Cardiac muscle cell (in vitro differentiated cells and primary cell): ENCODE measurements around the gene CD96. TPM values are rescaled to one million over a fixed set of nuclear protein-coding genes. Genes with fewer than 3 reads are reported as not detected.

Experiments used
- DNase-seq, 2 donors: peaks; one replicate each; pipeline versions ENCODE4 v3.0.0 to v3.0.0-alpha.2; 2010 to 2017; ENCODE audit warnings: low read depth in 1 of 2, low spot score in 1 of 2
- H3K27ac ChIP-seq: fragments of 200-600 bp; sonication (generic); 2 replicates; pipeline ENCODE4 v1.5.1; 2016
- H3K27me3 ChIP-seq: fragments of 200-600 bp; sonication (generic); 2 replicates; pipeline ENCODE4 v1.6.0; 2016; ENCODE audit warnings: control low read depth
- H3K36me3 ChIP-seq: fragments of 200-600 bp; sonication (generic); 2 replicates; pipeline ENCODE4 v1.5.1; 2016; ENCODE audit warnings: control low read depth
- H3K4me1 ChIP-seq: fragments of 200-600 bp; sonication (generic); 2 replicates; pipeline ENCODE4 v1.8.1; 2017; ENCODE audit warnings: low read depth, mild to moderate bottlenecking, mixed run types
- H3K4me3 ChIP-seq: fragments of 200-600 bp; sonication (generic); 2 replicates; pipeline ENCODE4 v1.5.1; 2016; ENCODE audit warnings: mild to moderate bottlenecking
- H3K9me3 ChIP-seq: fragments of 200-600 bp; sonication (generic); 2 replicates; pipeline ENCODE4 v1.5.1; 2017; ENCODE audit warnings: low read depth, mild to moderate bottlenecking, control low read depth
- CTCF ChIP-seq: IDR thresholded peaks from 2 replicates; pipeline ENCODE4 v1.5.1; 2012; ENCODE audit warnings: low read depth, mild to moderate bottlenecking, low read length
- polyA plus RNA-seq: library from polyadenylated mRNA; unstranded; fragments of >200 nt; fragmentation: Nextera tagmentation; extraction: Ambion mirVana; gene quantifications from 2 replicates; pipeline ENCODE4 v1.2.1, GENCODE V29; 2016
- total RNA-seq: library from RNA; depleted of rRNA; stranded (reverse); fragments of >200 nt; gene quantifications from 2 replicates; pipeline ENCODE4 v1.2.3, GENCODE V29; 2016

CD96 gene
- total and polyA plus RNA-seq, 2 experiments from 2014 or later = not detected

DNA sequence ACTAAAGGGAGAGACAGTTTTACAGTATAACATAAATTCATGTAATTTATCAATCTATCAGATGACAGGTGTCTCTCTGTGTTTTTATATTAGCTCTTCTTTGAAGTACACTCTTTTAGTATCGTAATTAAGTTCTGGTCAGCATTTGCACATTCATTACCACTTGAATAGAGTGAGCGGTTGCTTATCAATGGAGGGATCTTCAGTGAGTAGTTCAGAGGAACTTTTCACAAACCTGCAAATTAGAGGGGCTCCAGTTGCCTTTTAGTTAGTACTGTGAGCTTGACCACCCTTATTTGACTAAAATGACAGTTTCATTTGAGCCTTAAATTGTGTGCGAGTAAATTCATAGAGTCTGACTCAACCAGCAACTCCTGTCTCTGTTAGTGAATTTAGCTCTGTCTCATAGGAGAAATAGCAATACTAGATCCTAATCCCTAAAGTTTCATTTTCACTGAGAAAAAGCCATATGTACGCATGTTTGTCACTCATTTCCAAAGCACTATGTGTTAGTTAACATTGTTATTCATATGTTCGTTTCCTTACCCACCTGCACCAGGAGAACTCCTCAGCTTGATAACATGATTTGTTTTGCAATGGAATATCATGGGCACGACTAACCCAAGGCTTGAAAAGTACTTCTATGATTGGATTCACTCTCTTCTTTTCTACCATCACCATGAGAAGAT lies 110.6 kb downstream of the CD96 start:
- no peaks in the 10 kb centered on the region for H3K9me3 ChIP-seq
- H3K27me3 ChIP-seq = peaks cover 7% of the 10 kb centered on the region
- no peaks in the 10 kb centered on the region for H3K4me1 ChIP-seq
- DNase-seq = no peak
- H3K27ac ChIP-seq = no peak overlapping the region
- H3K36me3 ChIP-seq = no peaks in the 10 kb centered on the region
- TF ChIP-seq CTCF = no peak
- no peak overlapping the region for H3K4me3 ChIP-seq

DNA sequence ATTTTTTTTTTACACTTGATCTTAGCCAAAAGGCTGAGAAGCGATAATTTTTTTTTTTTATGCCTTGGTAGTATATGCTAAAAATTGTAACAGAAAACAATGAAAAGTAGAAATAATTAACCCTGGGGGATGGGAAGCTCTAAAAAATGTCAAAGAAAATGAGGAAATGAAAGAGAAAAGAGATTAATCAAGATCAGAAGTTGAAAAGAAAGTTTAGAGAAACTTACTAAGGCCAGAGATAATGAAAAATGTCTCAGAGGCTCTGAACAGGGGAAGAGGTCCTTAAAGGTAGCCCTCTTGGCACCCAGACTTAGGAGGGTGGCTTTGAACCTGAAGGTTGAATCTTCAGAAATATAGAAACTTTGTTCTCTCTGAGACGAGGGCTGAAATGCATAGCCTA lies 111.8 kb downstream of the CD96 start:
- TF ChIP-seq CTCF = no peak
- H3K27ac ChIP-seq = no peak overlapping the region
- H3K9me3 ChIP-seq = no peaks in the 10 kb centered on the region
- no peak overlapping the region for H3K4me3 ChIP-seq
- H3K27me3 ChIP-seq = peaks cover 17% of the 10 kb centered on the region
- DNase-seq = no peak
- no peaks in the 10 kb centered on the region for H3K4me1 ChIP-seq
- H3K36me3 ChIP-seq = no peaks in the 10 kb centered on the region

GRCh38 chr3:111662012-111662411 lies 120.0 kb downstream of the CD96 start:
- Histone ChIP-seq H3K27ac (no peak overlapping the region), H3K27me3 (peaks cover 20% of the 10 kb centered on the region), H3K36me3 (no peaks in the 10 kb centered on the region), H3K4me1 (no peaks in the 10 kb centered on the region), H3K9me3 (no peaks in the 10 kb centered on the region), H3K4me3 (no peak overlapping the region)
- DNase-seq = no peak
- TF ChIP-seq CTCF = no peak

DNA sequence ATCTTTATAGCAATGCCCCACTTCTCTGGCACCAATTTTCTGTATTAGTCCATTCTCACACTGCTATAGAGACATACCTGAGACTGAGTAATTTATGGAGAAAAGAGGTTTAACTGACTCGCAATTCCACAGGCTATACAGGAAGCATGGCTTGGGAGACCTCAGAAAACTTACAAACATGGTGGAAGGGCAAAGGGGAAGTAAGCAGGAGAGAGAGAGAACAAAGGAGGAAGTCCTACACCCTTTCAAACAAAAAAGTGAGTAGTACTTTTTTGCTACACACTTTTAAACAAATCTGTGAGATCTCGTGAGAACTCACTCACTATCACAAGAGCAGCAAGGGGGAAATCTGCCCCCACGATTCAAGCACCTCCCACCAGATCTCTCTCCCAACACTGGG lies 120.9 kb downstream of the CD96 start:
- DNase-seq = no peak
- Histone ChIP-seq H3K36me3 (no peaks in the 10 kb centered on the region), H3K4me1 (no peaks in the 10 kb centered on the region), H3K9me3 (no peaks in the 10 kb centered on the region), H3K4me3 (no peak overlapping the region), H3K27me3 (peaks cover 19% of the 10 kb centered on the region), H3K27ac (no peak overlapping the region)
- no peak for TF ChIP-seq CTCF

- DNase-seq = no peak
- Histone ChIP-seq H3K36me3 (no peaks in the 10 kb centered on the region), H3K4me1 (no peaks in the 10 kb centered on the region)
These were observed 124.2 kb downstream of the CD96 start for GRCh38 chr3:111666041-111666735.

More at GRCh38 chr3:111666041-111666735, 124.2 kb downstream of the CD96 start:
- no peak overlapping the region for H3K4me3 ChIP-seq
- peaks cover 7% of the 10 kb centered on the region for H3K27me3 ChIP-seq
- no peak overlapping the region for H3K27ac ChIP-seq
- H3K9me3 ChIP-seq = no peaks in the 10 kb centered on the region
- TF ChIP-seq CTCF = no peak
